Inflammatory macrophage (primary cell): ENCODE measurements around the gene NR5A1.

ENCODE experiments used
- DNase-seq, 2 donors: peaks; one replicate each; pipeline ENCODE4 v3.0.0-alpha.2; 2020 to 2022

NR5A1 gene

DNA sequence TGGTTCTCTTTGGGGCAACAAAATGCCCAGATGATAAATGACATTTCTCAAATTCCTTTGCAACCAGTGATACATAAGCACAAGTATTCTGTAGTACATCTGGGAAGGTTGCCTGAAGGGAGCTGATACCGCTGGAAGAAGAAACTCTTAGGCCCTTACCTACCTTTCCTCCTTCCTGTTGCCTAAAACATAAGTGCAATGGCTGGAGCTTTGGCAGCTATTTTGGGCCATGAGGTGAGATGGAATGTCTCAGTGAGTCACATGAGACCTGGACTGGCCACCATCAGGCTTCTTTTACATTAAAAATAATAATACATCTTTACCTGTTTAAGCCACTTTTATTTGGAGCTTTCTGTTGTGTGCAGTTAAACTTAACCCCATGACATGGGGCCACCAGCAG lies 68.1 kb downstream of the NR5A1 start:
- DNase-seq: no peak

GRCh38 chr9:124438091-124438490 lies 69.1 kb downstream of the NR5A1 start:
- DNase-seq: no peak

GRCh38 chr9:124437086-124437485 lies 70.1 kb downstream of the NR5A1 start:
- DNase-seq: no peak

- no peak for DNase-seq
These were observed 70.9 kb downstream of the NR5A1 start for GRCh38 chr9:124436320-124436719.
